IMR-90 (cell line): Measurements from ENCODE around the gene NDUFS2. TPM values are rescaled to one million over a fixed set of nuclear protein-coding genes. Genes with fewer than 3 reads are reported as not detected.

Experiments used
- ATAC-seq: fragments of 200-7000 bp; cut with Tn5 transposase; 2 replicates; pipeline ENCODE4 v1.9.1; 2020; ENCODE audit warnings: low read depth, mild to moderate bottlenecking, moderate library complexity
- BruUV-seq: library from RNA; stranded (reverse); fragments of 400-500 nt; replicated peaks from 2 replicates; lab custom pipeline; 2021; lab: Mats Ljungman, UMichigan
- CTCF ChIA-PET: fragments of 300-600 bp; formaldehyde crosslinking; extraction: SDS; loops from one replicate; lab custom pipeline; 2021; ENCODE audit warnings: antibody characterized with exemption; lab: Yijun Ruan, JAX
- POLR2A ChIA-PET: fragments of 300-600 bp; sonication (Branson Sonifier 250); formaldehyde crosslinking; loops from one replicate; lab custom pipeline; 2022; ENCODE audit warnings: antibody characterized with exemption; ENCODE audit not compliant: unreplicated experiment; lab: Charles Lee
- DNase-seq: peaks from one replicate; pipeline ENCODE4 v3.0.0; 2013
- H2AFZ ChIP-seq: replicated peaks from 2 replicates; pipeline ENCODE3; 2013; ENCODE audit warnings: low read length, mild to moderate bottlenecking; ENCODE audit not compliant: poor library complexity
- H2AK5ac ChIP-seq: 2 replicates; pipeline ENCODE4 v1.6.1; 2013; ENCODE audit warnings: low read depth, low read length, inconsistent platforms
- H2AK9ac ChIP-seq: replicated peaks from 2 replicates; pipeline ENCODE3; 2013; ENCODE audit warnings: mild to moderate bottlenecking, low read depth, low read length, moderate library complexity; ENCODE audit not compliant: poor library complexity
- H2BK120ac ChIP-seq: 2 replicates; pipeline ENCODE4 v1.6.1; 2013; ENCODE audit warnings: low read depth, low read length, inconsistent platforms
- H2BK15ac ChIP-seq: 3 replicates; pipeline ENCODE4 v1.6.1; 2013; ENCODE audit warnings: low read depth, low read length, inconsistent platforms
- H2BK20ac ChIP-seq: 2 replicates; pipeline ENCODE4 v1.6.1; 2013; ENCODE audit warnings: low read depth, mild to moderate bottlenecking, inconsistent platforms, low read length, moderate library complexity
- H2BK5ac ChIP-seq: 2 replicates; pipeline ENCODE4 v1.6.1; 2013; ENCODE audit warnings: mild to moderate bottlenecking, low read depth, low read length, inconsistent platforms; ENCODE audit not compliant: poor library complexity, severe bottlenecking
- H3K14ac ChIP-seq: replicated peaks from 2 replicates; pipeline ENCODE4 v1.6.1; 2013; ENCODE audit warnings: low read depth, low read length, inconsistent platforms
- H3K18ac ChIP-seq: 2 replicates; pipeline ENCODE4 v1.6.1; 2013; ENCODE audit warnings: low read depth, low read length, control low read depth
- H3K23ac ChIP-seq: 2 replicates; pipeline ENCODE4 v1.6.1; 2013; ENCODE audit warnings: low read depth, low read length, inconsistent platforms
- H3K27ac ChIP-seq: 2 replicates; pipeline ENCODE4 v1.5.1; 2013; ENCODE audit warnings: mild to moderate bottlenecking, control low read depth, low read length; ENCODE audit not compliant: insufficient read depth
- H3K27me3 ChIP-seq: 2 replicates; pipeline ENCODE4 v1.6.1; 2013; ENCODE audit warnings: low read length; ENCODE audit not compliant: control insufficient read depth, insufficient read depth
- H3K36me3 ChIP-seq: 2 replicates; pipeline ENCODE4 v1.6.1; 2013; ENCODE audit warnings: low read length, mixed read lengths; ENCODE audit not compliant: control insufficient read depth, insufficient read depth
- H3K4ac ChIP-seq: 2 replicates; pipeline ENCODE4 v1.6.1; 2013; ENCODE audit warnings: low read depth, low read length, inconsistent platforms
- H3K4me1 ChIP-seq: 2 replicates; pipeline ENCODE4 v1.6.1; 2013; ENCODE audit warnings: low read length, mixed read lengths; ENCODE audit not compliant: control insufficient read depth, insufficient read depth
- H3K4me2 ChIP-seq: 2 replicates; pipeline ENCODE4 v1.6.1; 2013; ENCODE audit warnings: low read depth, mild to moderate bottlenecking, control low read depth, low read length, moderate library complexity
- H3K4me3 ChIP-seq: 2 replicates; pipeline ENCODE4 v1.5.1; 2013; ENCODE audit warnings: low read depth, mild to moderate bottlenecking, control low read depth, low read length, moderate library complexity; ENCODE audit not compliant: insufficient read depth
- H3K56ac ChIP-seq: 2 replicates; pipeline ENCODE4 v1.6.1; 2013; ENCODE audit warnings: low read length, inconsistent platforms; ENCODE audit not compliant: insufficient read depth; ENCODE audit errors: extremely low read depth
- H3K79me1 ChIP-seq, 2 experiments: 2 replicates each; pipeline ENCODE4 v1.6.1; 2013; ENCODE audit warnings: low read length in 2 of 2, inconsistent platforms in 1 of 2, low read depth in 1 of 2
- H3K9ac ChIP-seq: 2 replicates; pipeline ENCODE4 v1.6.1; 2013; ENCODE audit warnings: low read depth, low read length, control low read depth
- H3K9me1 ChIP-seq: 2 replicates; pipeline ENCODE4 v1.6.1; 2013; ENCODE audit warnings: low read length, inconsistent platforms; ENCODE audit not compliant: insufficient read depth
- H3K9me3 ChIP-seq: 2 replicates; pipeline ENCODE4 v1.6.1; 2013; ENCODE audit warnings: low read length; ENCODE audit not compliant: control insufficient read depth, insufficient read depth
- H4K20me1 ChIP-seq: 2 replicates; pipeline ENCODE4 v1.6.1; 2013; ENCODE audit warnings: low read length, inconsistent platforms; ENCODE audit not compliant: insufficient read depth
- H4K5ac ChIP-seq: 2 replicates; pipeline ENCODE4 v1.6.1; 2013; ENCODE audit warnings: mild to moderate bottlenecking, low read depth, low read length, control low read depth
- H4K8ac ChIP-seq, 2 experiments: 2 replicates each; pipeline ENCODE4 v1.6.1; 2013; ENCODE audit warnings: low read depth in 2 of 2, low read length in 2 of 2, control low read depth in 1 of 2, inconsistent platforms in 1 of 2
- H4K91ac ChIP-seq: 2 replicates; pipeline ENCODE4 v1.6.1; 2013; ENCODE audit warnings: low read depth, low read length, inconsistent platforms; ENCODE audit not compliant: insufficient read depth
- MAFK ChIP-seq: IDR thresholded peaks from 2 replicates; pipeline ENCODE4 v1.6.1; 2012; ENCODE audit warnings: low read depth, low read length, improper control_type of control experiment
- MAZ ChIP-seq: IDR thresholded peaks from 2 replicates; pipeline ENCODE4 v1.6.1; 2012; ENCODE audit warnings: low read depth, mild to moderate bottlenecking, low read length, improper control_type of control experiment, moderate library complexity, borderline replicate concordance
- WGBS, 2 experiments: methylation state at CpG; one replicate each; pipeline versions ENCODE4 v1.1.5 to v1.1.7; 2013; ENCODE audit warnings: missing lambda C conversion rate in 2 of 2; ENCODE audit not compliant: insufficient read length in 1 of 2; ENCODE audit errors: extremely low coverage in 2 of 2; 5-methylcytosine and 5-hydroxymethylcytosine counted together
- dilution Hi-C: fragments of 300-500 bp; cut with HindIII; formaldehyde crosslinking; loops from one replicate; pipeline ENCODE4 v1.14.3; 2018; ENCODE audit warnings: low sequenced_read_pairs; ENCODE audit not compliant: unreplicated experiment
- in situ Hi-C: fragments of 300-500 bp; cut with MboI; formaldehyde crosslinking; loops from 3 replicates; pipeline ENCODE4 v1.14.3; 2019; ENCODE audit warnings: low sequenced_read_pairs, inconsistent platforms, mixed read lengths
- intact Hi-C: fragments of 100-400 bp; cut with micrococcal nuclease; formaldehyde crosslinking; loops from 2 replicates; pipeline ENCODE4 v1.10.0; 2022
- polyA plus RNA-seq, 3 experiments: library from polyadenylated mRNA; depleted of rRNA; stranded (reverse); fragments of >200 nt; gene quantifications; 2 replicates each; pipeline ENCODE4 v1.2.3, GENCODE V29; 2012; ENCODE audit warnings: low replicate concordance in 1 of 3
- total RNA-seq: library from RNA; depleted of rRNA; stranded (reverse); fragments of >200 nt; gene quantifications from 2 replicates; pipeline ENCODE4 v1.2.3, GENCODE V29; 2012

The NDUFS2 gene
- total and polyA plus RNA-seq, 2 of the 4 experiments (the other 2 are of a cell fraction): 85.5 to 101 TPM

DNA sequence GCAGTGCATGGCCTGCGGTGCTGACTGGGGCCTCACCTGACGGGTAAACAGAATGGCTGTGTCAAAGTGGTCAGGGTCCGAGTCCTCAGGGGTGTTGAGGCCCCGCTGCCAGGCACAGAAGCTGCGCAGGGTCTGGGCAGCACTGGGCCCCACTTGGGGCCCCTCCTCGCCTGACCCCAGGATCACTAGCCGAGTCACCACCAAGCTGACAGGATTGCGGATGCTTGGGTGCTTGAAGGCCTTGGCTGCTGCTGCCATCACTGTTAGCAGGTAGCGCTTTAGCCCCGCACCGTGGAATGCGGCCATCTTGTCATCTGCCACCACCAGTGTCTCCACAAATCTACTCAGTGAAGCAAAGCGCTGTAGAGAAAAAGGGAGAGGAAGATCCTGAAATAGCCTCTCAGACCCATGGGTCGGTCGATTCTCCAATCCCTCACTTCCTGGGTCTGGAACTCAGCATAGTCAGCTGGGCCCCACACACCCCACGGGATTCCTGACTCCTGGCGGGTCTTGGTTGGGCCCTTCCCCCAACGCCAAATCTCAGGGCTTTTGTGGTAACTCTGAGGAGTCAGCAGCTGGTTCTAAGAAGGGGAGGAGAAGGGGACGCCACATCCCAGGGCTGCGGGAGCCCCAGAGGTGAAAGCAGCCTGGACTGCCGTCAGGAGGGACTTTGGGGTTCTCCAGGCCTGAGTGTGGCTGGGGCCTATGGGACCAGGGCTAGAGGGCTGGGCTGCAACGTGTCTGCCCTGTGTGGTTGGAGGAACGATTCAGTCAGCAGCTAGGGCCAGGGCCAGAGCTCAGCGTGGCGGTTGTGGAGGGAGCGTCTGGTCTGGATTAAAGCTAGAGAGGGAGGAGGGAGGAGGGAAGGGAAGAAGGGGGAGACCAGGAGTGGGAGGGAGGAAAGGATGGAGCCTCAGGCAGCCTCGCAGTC, 5.4 kb upstream of the NDUFS2 start:
- peak overlapping the region; percentile 88 for H3K14ac ChIP-seq
- H3K9ac ChIP-seq: peak overlapping the region; percentile 33
- H3K4ac ChIP-seq: peak overlapping the region; percentile 88
- peak overlapping the region; percentile 76 for H4K91ac ChIP-seq
- H3K4me1 ChIP-seq: peaks cover 31% of the 10 kb centered on the region
- peak overlapping the region; percentile 41; the same call in 1 of the 2 replicates for H2BK120ac ChIP-seq
- H4K5ac ChIP-seq: peak overlapping the region; percentile 43
- peak overlapping the region; percentile 49; the same call in 1 of the 3 replicates for H2BK15ac ChIP-seq
- 57% methylated on average over 10 of the region's 27 CpGs; no CpG with 5 or more reads in 1 of the 2 experiments for WGBS, 2 experiments
- peak overlapping the region; percentile 94 for H2AFZ ChIP-seq
- H3K23ac ChIP-seq: peak overlapping the region; percentile 76
- peaks cover 17% of the 10 kb centered on the region for H3K9me1 ChIP-seq
- H3K79me1 ChIP-seq: no peaks in the 10 kb centered on the region; a peak in 1 of 4 replicates
- peak overlapping the region; percentile 92 for H2AK9ac ChIP-seq
- intact Hi-C loops: no loop called here
- in situ Hi-C loops: no loop called here
- CTCF ChIA-PET: no interaction called here
- no peaks in the 10 kb centered on the region for H4K20me1 ChIP-seq
- no peaks in the 10 kb centered on the region for H3K9me3 ChIP-seq
- peak overlapping the region; percentile 44 for H2BK5ac ChIP-seq
- dilution Hi-C loops: no loop called here
- peak overlapping the region; percentile 90; the same call in 1 of the 2 replicates for H2AK5ac ChIP-seq
- peak overlapping the region; percentile 44; the same call in 1 of the 2 replicates for H3K56ac ChIP-seq
- H4K8ac ChIP-seq: peak overlapping the region; percentile 96
- BruUV-seq: no TSS peak
- H3K36me3 ChIP-seq: no peaks in the 10 kb centered on the region
- H3K4me3 ChIP-seq: no peak overlapping the region
- peak overlapping the region; percentile 70 for H3K4me2 ChIP-seq
- H3K18ac ChIP-seq: peak overlapping the region; percentile 26; the same call in 1 of the 2 replicates
- TF ChIP-seq MAFK (no peak), MAZ (peak; percentile 53; the same call in 1 of the 2 replicates)
- H3K27me3 ChIP-seq: no peaks in the 10 kb centered on the region
- peak overlapping the region; percentile 71 for H3K27ac ChIP-seq
- H2BK20ac ChIP-seq: peak overlapping the region; percentile 67; the same call in 1 of the 2 replicates
- DNase-seq (peak; percentile 75), ATAC-seq (peak; percentile 25)
- POLR2A ChIA-PET: no interaction called here
